BLaER1 (cell line): ENCODE data around the gene SLC6A15.

Source experiments
- H3K27ac ChIP-seq: shearing (Covaris generic); formaldehyde crosslinking; 2 replicates; pipeline ENCODE4 v1.8.1; 2022
- H3K27me3 ChIP-seq: shearing (Covaris generic); formaldehyde crosslinking; 2 replicates; pipeline ENCODE4 v1.8.1; 2022
- H3K36me3 ChIP-seq: shearing (Covaris generic); formaldehyde crosslinking; 2 replicates; pipeline ENCODE4 v1.8.1; 2022
- H3K4me1 ChIP-seq: shearing (Covaris generic); formaldehyde crosslinking; 2 replicates; pipeline ENCODE4 v1.8.1; 2022
- H3K4me2 ChIP-seq: shearing (Covaris generic); formaldehyde crosslinking; 2 replicates; pipeline ENCODE4 v1.8.1; 2022
- H3K4me3 ChIP-seq: shearing (Covaris generic); formaldehyde crosslinking; 2 replicates; pipeline ENCODE4 v1.8.1; 2022
- H3K9ac ChIP-seq: shearing (Covaris generic); formaldehyde crosslinking; 2 replicates; pipeline ENCODE4 v1.8.1; 2022
- H3K9me3 ChIP-seq: shearing (Covaris generic); formaldehyde crosslinking; 2 replicates; pipeline ENCODE4 v1.8.1; 2022
- H4K20me1 ChIP-seq: shearing (Covaris generic); formaldehyde crosslinking; 2 replicates; pipeline ENCODE4 v1.8.1; 2022
- Cebpa-rat ChIP-seq: shearing (Covaris generic); IDR thresholded peaks from 2 replicates; pipeline ENCODE4 v1.8.1; 2022

The SLC6A15 gene

GRCh38 chr12:84842406-84843013, 70.1 kb downstream of the SLC6A15 start:
- H3K36me3 ChIP-seq: no peaks in the 10 kb centered on the region
- no peak overlapping the region for H3K9ac ChIP-seq
- H3K9me3 ChIP-seq: no peaks in the 10 kb centered on the region
- H3K4me2 ChIP-seq: no peak overlapping the region
- no peak overlapping the region for H3K4me3 ChIP-seq
- no peaks in the 10 kb centered on the region for H3K27me3 ChIP-seq
- H3K27ac ChIP-seq: no peak overlapping the region
- no peaks in the 10 kb centered on the region for H3K4me1 ChIP-seq
- H4K20me1 ChIP-seq: no peaks in the 10 kb centered on the region
- no peak for TF ChIP-seq Cebpa-rat

DNA sequence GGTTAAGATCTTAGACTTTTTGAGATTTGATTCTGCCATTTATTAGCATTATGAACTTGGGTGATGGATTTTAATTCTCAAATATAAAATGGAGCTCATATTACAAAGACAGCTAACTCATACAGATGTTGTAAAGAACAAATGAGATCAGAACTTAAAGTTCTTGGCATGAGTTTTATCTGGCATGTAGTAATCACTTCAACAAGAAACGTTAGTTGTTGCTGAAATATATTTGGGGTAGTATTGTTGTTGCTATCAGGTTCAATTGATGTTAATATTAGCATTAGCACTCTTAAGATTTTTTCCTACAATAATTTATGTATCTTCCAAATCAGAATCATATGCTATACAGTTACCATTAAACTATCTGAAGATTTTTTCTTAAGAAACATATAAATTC, 71.0 kb downstream of the SLC6A15 start:
- TF ChIP-seq Cebpa-rat: no peak
- H3K36me3 ChIP-seq: no peaks in the 10 kb centered on the region
- no peaks in the 10 kb centered on the region for H3K9me3 ChIP-seq
- H4K20me1 ChIP-seq: no peaks in the 10 kb centered on the region
- no peak overlapping the region for H3K4me2 ChIP-seq
- H3K4me3 ChIP-seq: no peak overlapping the region
- H3K9ac ChIP-seq: no peak overlapping the region
- no peak overlapping the region for H3K27ac ChIP-seq
- no peaks in the 10 kb centered on the region for H3K4me1 ChIP-seq
- no peaks in the 10 kb centered on the region for H3K27me3 ChIP-seq

DNA sequence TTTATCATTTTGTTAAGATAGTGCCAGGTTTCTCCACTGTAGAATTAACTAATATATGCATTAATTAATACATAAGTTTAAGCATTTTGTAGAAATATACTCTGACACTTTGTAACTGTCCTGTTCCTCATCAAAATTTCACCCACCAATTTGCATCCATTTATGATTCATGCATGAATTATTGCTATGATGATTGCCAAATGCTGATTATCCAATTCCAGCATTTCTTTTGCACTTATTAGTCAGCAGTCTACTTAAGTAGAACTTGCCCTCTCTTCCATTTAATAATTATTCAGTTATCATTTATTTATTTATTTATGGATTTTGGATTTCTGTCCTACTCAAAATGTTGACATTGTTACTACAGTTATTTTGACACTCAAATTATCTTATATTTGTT, 72.2 kb downstream of the SLC6A15 start:
- no peak overlapping the region for H3K9ac ChIP-seq
- no peaks in the 10 kb centered on the region for H3K9me3 ChIP-seq
- no peaks in the 10 kb centered on the region for H3K4me1 ChIP-seq
- TF ChIP-seq Cebpa-rat: no peak
- H3K27me3 ChIP-seq: no peaks in the 10 kb centered on the region
- H3K4me3 ChIP-seq: no peak overlapping the region
- H3K27ac ChIP-seq: no peak overlapping the region
- H3K36me3 ChIP-seq: no peaks in the 10 kb centered on the region
- H4K20me1 ChIP-seq: no peaks in the 10 kb centered on the region
- H3K4me2 ChIP-seq: no peak overlapping the region

DNA sequence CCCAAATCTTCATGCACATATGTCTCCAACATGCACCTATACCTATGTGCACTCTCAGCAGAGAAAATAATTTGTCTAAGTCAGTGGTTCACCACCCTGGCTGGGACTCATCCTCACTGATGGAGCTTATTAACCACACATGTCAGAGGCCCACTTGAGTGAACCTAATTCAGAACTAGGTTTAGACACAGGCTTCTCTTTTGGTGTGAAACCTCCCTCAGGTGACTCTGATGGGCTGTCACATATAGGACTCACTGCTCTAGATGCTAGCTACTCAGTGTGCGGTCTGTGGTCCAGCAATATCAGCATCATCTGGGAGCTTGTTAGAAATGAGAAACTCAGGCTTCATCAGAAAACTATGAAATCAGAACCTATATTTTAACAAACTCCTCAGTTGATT, 85.7 kb downstream of the SLC6A15 start:
- no peaks in the 10 kb centered on the region for H3K9me3 ChIP-seq
- no peak overlapping the region for H3K4me3 ChIP-seq
- H3K27ac ChIP-seq: no peak overlapping the region
- no peaks in the 10 kb centered on the region for H4K20me1 ChIP-seq
- H3K4me2 ChIP-seq: no peak overlapping the region
- no peak for TF ChIP-seq Cebpa-rat
- H3K9ac ChIP-seq: no peak overlapping the region
- no peaks in the 10 kb centered on the region for H3K36me3 ChIP-seq
- no peaks in the 10 kb centered on the region for H3K27me3 ChIP-seq
- no peaks in the 10 kb centered on the region for H3K4me1 ChIP-seq

DNA sequence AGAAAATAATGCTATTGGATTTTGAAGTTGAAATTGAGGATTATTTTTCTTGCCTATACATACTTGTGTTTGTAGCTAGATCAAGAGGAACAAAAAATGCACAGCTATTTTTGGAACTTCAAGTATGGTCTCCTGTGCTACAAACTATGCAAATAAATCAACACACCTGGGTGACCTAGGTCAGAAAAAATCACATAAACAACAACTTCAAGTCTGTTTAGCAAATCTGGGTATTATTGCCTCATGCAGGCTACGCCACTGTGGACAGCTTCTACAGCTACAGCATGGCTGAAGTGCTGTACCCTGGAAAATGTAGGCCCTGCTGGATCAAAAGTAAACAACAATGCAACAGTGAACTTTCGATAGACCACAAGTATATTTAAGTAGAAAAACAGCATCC, 87.5 kb downstream of the SLC6A15 start:
- Histone ChIP-seq H3K27me3 (no peaks in the 10 kb centered on the region), H3K27ac (no peak overlapping the region), H3K4me2 (no peak overlapping the region), H4K20me1 (no peaks in the 10 kb centered on the region), H3K9me3 (no peaks in the 10 kb centered on the region), H3K4me3 (no peak overlapping the region), H3K36me3 (no peaks in the 10 kb centered on the region), H3K9ac (no peak overlapping the region), H3K4me1 (no peaks in the 10 kb centered on the region)
- TF ChIP-seq Cebpa-rat: no peak

- Histone ChIP-seq H3K4me2 (no peak overlapping the region), H4K20me1 (no peaks in the 10 kb centered on the region), H3K27ac (no peak overlapping the region), H3K27me3 (no peaks in the 10 kb centered on the region), H3K36me3 (no peaks in the 10 kb centered on the region), H3K4me3 (no peak overlapping the region), H3K9ac (no peak overlapping the region), H3K4me1 (no peaks in the 10 kb centered on the region), H3K9me3 (no peaks in the 10 kb centered on the region)
- TF ChIP-seq Cebpa-rat: no peak
Observed at GRCh38 chr12:84822525-84822924, 90.1 kb downstream of the SLC6A15 start.

GRCh38 chr12:84816916-84817695, 95.5 kb downstream of the SLC6A15 start:
- Histone ChIP-seq H3K4me1 (no peaks in the 10 kb centered on the region), H3K36me3 (no peaks in the 10 kb centered on the region), H3K4me3 (no peak overlapping the region), H3K9me3 (no peaks in the 10 kb centered on the region), H3K27ac (no peak overlapping the region), H4K20me1 (no peaks in the 10 kb centered on the region), H3K4me2 (no peak overlapping the region), H3K27me3 (no peaks in the 10 kb centered on the region), H3K9ac (no peak overlapping the region)
- no peak for TF ChIP-seq Cebpa-rat

- no peaks in the 10 kb centered on the region for H4K20me1 ChIP-seq
- no peaks in the 10 kb centered on the region for H3K4me1 ChIP-seq
- TF ChIP-seq Cebpa-rat: no peak
- H3K4me3 ChIP-seq: no peak overlapping the region
- H3K4me2 ChIP-seq: no peak overlapping the region
- no peaks in the 10 kb centered on the region for H3K27me3 ChIP-seq
- no peak overlapping the region for H3K27ac ChIP-seq
- no peak overlapping the region for H3K9ac ChIP-seq
- H3K36me3 ChIP-seq: no peaks in the 10 kb centered on the region
- H3K9me3 ChIP-seq: no peaks in the 10 kb centered on the region
Observed at GRCh38 chr12:84814664-84815245, 97.8 kb downstream of the SLC6A15 start.

DNA sequence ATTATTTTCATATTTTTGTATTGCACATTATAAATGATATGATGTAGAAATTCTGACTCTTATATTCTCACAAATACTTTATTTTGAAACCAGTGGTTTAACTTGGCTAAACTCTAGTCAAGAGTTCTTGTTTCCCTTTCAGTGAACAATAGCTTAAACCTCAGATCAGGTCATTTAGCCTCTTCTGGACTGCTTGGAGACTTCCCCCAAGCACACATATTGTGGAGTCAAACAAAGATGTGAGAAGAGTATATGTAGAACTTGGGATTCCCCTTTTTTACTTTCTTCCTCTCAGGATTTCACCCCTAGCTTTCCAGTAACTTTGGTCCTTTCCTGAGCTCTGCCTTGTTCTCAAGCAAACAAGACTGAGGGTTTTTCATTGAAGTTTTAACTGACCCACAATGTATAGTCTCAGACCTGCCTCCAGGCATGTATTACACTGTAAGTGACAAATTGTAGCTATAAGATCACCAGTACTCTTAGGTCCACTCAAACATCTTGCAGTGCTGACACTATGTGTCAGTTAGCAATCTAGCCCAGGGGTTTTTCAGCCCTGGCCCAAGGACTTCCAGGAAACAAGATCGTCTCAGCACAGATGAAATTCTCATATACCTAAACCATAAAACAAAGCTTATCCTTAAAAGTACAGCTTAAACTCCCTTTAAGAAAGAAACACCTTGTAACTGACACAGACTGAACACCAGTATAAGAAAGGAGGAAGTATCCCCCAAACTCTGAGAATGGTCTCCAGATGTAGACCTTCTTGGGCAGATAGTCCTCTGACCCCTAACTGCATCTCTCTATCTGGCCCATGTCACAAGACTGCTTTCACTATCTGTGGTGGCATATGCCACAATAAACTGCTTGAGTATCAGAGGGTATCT, 98.6 kb downstream of the SLC6A15 start:
- no peaks in the 10 kb centered on the region for H3K36me3 ChIP-seq
- no peaks in the 10 kb centered on the region for H3K9me3 ChIP-seq
- no peaks in the 10 kb centered on the region for H4K20me1 ChIP-seq
- no peak overlapping the region for H3K9ac ChIP-seq
- no peak overlapping the region for H3K27ac ChIP-seq
- TF ChIP-seq Cebpa-rat: no peak
- H3K4me3 ChIP-seq: no peak overlapping the region
- H3K4me1 ChIP-seq: no peaks in the 10 kb centered on the region
- H3K4me2 ChIP-seq: no peak overlapping the region
- H3K27me3 ChIP-seq: no peaks in the 10 kb centered on the region
